Karpas-422 (cell line): Measurements from ENCODE around the gene SLC6A9. TPM values are rescaled to one million over a fixed set of nuclear protein-coding genes. Genes with fewer than 3 reads are reported as not detected.

Experiments used
- DNase-seq: peaks from one replicate; pipeline ENCODE4 v3.0.0-alpha.2; 2015
- H2AFZ ChIP-seq: fragments of 200-600 bp; sonication (generic); 2 replicates; pipeline ENCODE4 v1.6.1; 2014; ENCODE audit warnings: antibody characterized with exemption, low read length, mixed read lengths
- H3K27ac ChIP-seq: fragments of 200-600 bp; sonication (generic); 2 replicates; pipeline ENCODE4 v1.5.1; 2014; ENCODE audit warnings: mild to moderate bottlenecking, low read length, moderate library complexity
- H3K27me3 ChIP-seq: fragments of 200-600 bp; sonication (generic); 2 replicates; pipeline ENCODE4 v1.6.1; 2014; ENCODE audit warnings: low read length, mixed read lengths
- H3K36me3 ChIP-seq: fragments of 200-600 bp; sonication (generic); 2 replicates; pipeline ENCODE4 v1.6.1; 2014; ENCODE audit warnings: low read length, mixed read lengths; ENCODE audit not compliant: insufficient read depth
- H3K4me1 ChIP-seq: fragments of 200-600 bp; sonication (generic); 2 replicates; pipeline ENCODE4 v1.6.1; 2014; ENCODE audit warnings: mild to moderate bottlenecking, low read length, mixed read lengths
- H3K4me2 ChIP-seq: fragments of 200-600 bp; sonication (generic); 2 replicates; pipeline ENCODE4 v1.6.1; 2014; ENCODE audit warnings: low read length, low read depth, mild to moderate bottlenecking; ENCODE audit not compliant: poor library complexity, severe bottlenecking
- H3K4me3 ChIP-seq: fragments of 200-600 bp; sonication (generic); 2 replicates; pipeline ENCODE4 v1.5.1; 2014; ENCODE audit warnings: mild to moderate bottlenecking, antibody characterized with exemption, low read length, mixed read lengths
- H3K79me2 ChIP-seq: fragments of 200-600 bp; sonication (generic); 2 replicates; pipeline ENCODE4 v1.6.1; 2014; ENCODE audit warnings: mild to moderate bottlenecking, low read length, mixed read lengths
- H3K9ac ChIP-seq: fragments of 200-600 bp; sonication (generic); 2 replicates; pipeline ENCODE4 v1.6.0; 2014; ENCODE audit warnings: low read length
- H3K9me2 ChIP-seq: fragments of 200-600 bp; sonication (generic), shearing (Covaris generic); replicated peaks from 2 replicates; pipeline ENCODE4 v1.6.0; 2014; ENCODE audit warnings: mild to moderate bottlenecking, low read length, moderate library complexity; ENCODE audit not compliant: insufficient read depth
- H3K9me3 ChIP-seq: fragments of 300-700, 200-600 bp; sonication (generic); 2 replicates; pipeline ENCODE4 v1.6.1; 2014; ENCODE audit warnings: low read length, mixed read lengths
- H4K20me1 ChIP-seq: fragments of 200-600 bp; sonication (generic); 2 replicates; pipeline ENCODE4 v1.6.1; 2014; ENCODE audit warnings: mild to moderate bottlenecking, antibody characterized with exemption, low read length, low read depth; ENCODE audit not compliant: insufficient read depth
- total RNA-seq: library from RNA; depleted of rRNA; stranded (reverse); fragments of >200 nt; shearing (Covaris generic); gene quantifications from 2 replicates; pipeline ENCODE4 v1.2.3, GENCODE V29; 2014; ENCODE audit warnings: low replicate concordance

Gene SLC6A9
- total RNA-seq, 1 experiment from 2014 or later: 7.9 TPM

- no peak for DNase-seq
Observed at GRCh38 chr1:44021156-44021555, 10.1 kb downstream of the SLC6A9 start.

GRCh38 chr1:44020464-44020863, 10.8 kb downstream of the SLC6A9 start:
- DNase-seq: no peak
- Histone ChIP-seq H3K9ac (no peak overlapping the region), H3K4me3 (no peak overlapping the region), H4K20me1 (no peaks in the 10 kb centered on the region), H3K79me2 (no peaks in the 10 kb centered on the region), H3K27me3 (no peaks in the 10 kb centered on the region), H3K9me2 (no peaks in the 10 kb centered on the region), H2AFZ (no peak overlapping the region), H3K4me2 (no peak overlapping the region), H3K27ac (no peak overlapping the region), H3K9me3 (no peaks in the 10 kb centered on the region), H3K4me1 (peaks cover 25% of the 10 kb centered on the region), H3K36me3 (no peaks in the 10 kb centered on the region)

More at GRCh38 chr1:44021156-44021555, 10.1 kb downstream of the SLC6A9 start:
- Histone ChIP-seq H3K9me2 (no peaks in the 10 kb centered on the region), H3K9ac (no peak overlapping the region), H3K4me2 (no peak overlapping the region), H3K79me2 (no peaks in the 10 kb centered on the region), H2AFZ (no peak overlapping the region), H4K20me1 (no peaks in the 10 kb centered on the region), H3K4me3 (no peak overlapping the region), H3K27me3 (no peaks in the 10 kb centered on the region), H3K36me3 (no peaks in the 10 kb centered on the region), H3K4me1 (peaks cover 32% of the 10 kb centered on the region), H3K27ac (no peak overlapping the region), H3K9me3 (no peaks in the 10 kb centered on the region)

- Histone ChIP-seq H3K36me3 (no peaks in the 10 kb centered on the region), H3K9me3 (no peaks in the 10 kb centered on the region), H3K4me1 (peaks cover 15% of the 10 kb centered on the region), H3K4me2 (no peak overlapping the region), H4K20me1 (no peaks in the 10 kb centered on the region), H3K27me3 (no peaks in the 10 kb centered on the region), H3K9ac (no peak overlapping the region), H3K9me2 (no peaks in the 10 kb centered on the region), H2AFZ (no peak overlapping the region), H3K27ac (no peak overlapping the region), H3K4me3 (no peak overlapping the region), H3K79me2 (no peaks in the 10 kb centered on the region)
- DNase-seq: no peak
Observed at GRCh38 chr1:44019466-44019948, 11.8 kb downstream of the SLC6A9 start.

GRCh38 chr1:44016890-44017400, 14.3 kb downstream of the SLC6A9 start:
- Histone ChIP-seq H3K79me2 (no peaks in the 10 kb centered on the region), H4K20me1 (no peaks in the 10 kb centered on the region), H3K4me3 (no peak overlapping the region), H3K27ac (no peak overlapping the region), H3K36me3 (no peaks in the 10 kb centered on the region), H3K4me1 (peaks cover 6% of the 10 kb centered on the region; the same call in 1 of the 2 replicates), H3K9ac (no peak overlapping the region), H3K9me2 (no peaks in the 10 kb centered on the region), H2AFZ (no peak overlapping the region), H3K4me2 (no peak overlapping the region), H3K9me3 (no peaks in the 10 kb centered on the region), H3K27me3 (no peaks in the 10 kb centered on the region)
- no peak for DNase-seq

- Histone ChIP-seq H3K4me3 (no peak overlapping the region), H3K36me3 (no peaks in the 10 kb centered on the region), H3K9ac (no peak overlapping the region), H3K4me1 (no peaks in the 10 kb centered on the region), H3K9me3 (no peaks in the 10 kb centered on the region), H3K27me3 (no peaks in the 10 kb centered on the region), H3K27ac (no peak overlapping the region), H2AFZ (no peak overlapping the region), H3K79me2 (no peaks in the 10 kb centered on the region), H3K4me2 (no peak overlapping the region), H4K20me1 (no peaks in the 10 kb centered on the region), H3K9me2 (no peaks in the 10 kb centered on the region)
- DNase-seq: no peak
Observed at GRCh38 chr1:44016041-44016889, 15.0 kb downstream of the SLC6A9 start.

GRCh38 chr1:44015206-44015605, 16.1 kb downstream of the SLC6A9 start:
- Histone ChIP-seq H3K27me3 (no peaks in the 10 kb centered on the region), H2AFZ (no peak overlapping the region), H3K9me2 (no peaks in the 10 kb centered on the region), H3K9ac (no peak overlapping the region), H3K4me1 (no peaks in the 10 kb centered on the region), H3K4me2 (no peak overlapping the region), H3K4me3 (no peak overlapping the region), H3K27ac (no peak overlapping the region), H3K36me3 (no peaks in the 10 kb centered on the region), H4K20me1 (no peaks in the 10 kb centered on the region), H3K79me2 (no peaks in the 10 kb centered on the region), H3K9me3 (no peaks in the 10 kb centered on the region)
- no peak for DNase-seq

GRCh38 chr1:44014365-44015104, 16.7 kb downstream of the SLC6A9 start:
- no peak for DNase-seq
- Histone ChIP-seq H3K4me2 (no peak overlapping the region), H3K9me2 (no peaks in the 10 kb centered on the region), H3K9ac (no peak overlapping the region), H2AFZ (no peak overlapping the region), H3K27ac (no peak overlapping the region), H3K4me3 (no peak overlapping the region), H3K36me3 (no peaks in the 10 kb centered on the region), H3K4me1 (no peaks in the 10 kb centered on the region), H3K27me3 (no peaks in the 10 kb centered on the region), H3K79me2 (no peaks in the 10 kb centered on the region), H4K20me1 (no peaks in the 10 kb centered on the region), H3K9me3 (no peaks in the 10 kb centered on the region)

GRCh38 chr1:44013949-44014348, 17.3 kb downstream of the SLC6A9 start:
- H3K9me2 ChIP-seq: no peaks in the 10 kb centered on the region
- no peaks in the 10 kb centered on the region for H3K36me3 ChIP-seq
- no peak for DNase-seq
- H3K79me2 ChIP-seq: no peaks in the 10 kb centered on the region
- no peaks in the 10 kb centered on the region for H3K4me1 ChIP-seq
- H3K9ac ChIP-seq: no peak overlapping the region
- no peaks in the 10 kb centered on the region for H3K27me3 ChIP-seq
- no peak overlapping the region for H3K4me3 ChIP-seq
- H3K27ac ChIP-seq: no peak overlapping the region
- no peak overlapping the region for H2AFZ ChIP-seq
- no peaks in the 10 kb centered on the region for H4K20me1 ChIP-seq
- H3K4me2 ChIP-seq: no peak overlapping the region
- no peaks in the 10 kb centered on the region for H3K9me3 ChIP-seq
